GM18502 (cell line): Measurements from ENCODE around the gene SFI1.
"Not testable (repeated sequence)": the region's sequence is repeated elsewhere in the genome, so short reads cannot be mapped to it uniquely, and the experiment has no call there.

Experiments
- ATAC-seq: cut with Tn5 transposase; IDR thresholded peaks from one replicate; pipeline ENCODE4 v1.9.1; 2021; ENCODE audit warnings: mild to moderate bottlenecking; ENCODE audit not compliant: unreplicated experiment, poor library complexity

SFI1 gene

DNA sequence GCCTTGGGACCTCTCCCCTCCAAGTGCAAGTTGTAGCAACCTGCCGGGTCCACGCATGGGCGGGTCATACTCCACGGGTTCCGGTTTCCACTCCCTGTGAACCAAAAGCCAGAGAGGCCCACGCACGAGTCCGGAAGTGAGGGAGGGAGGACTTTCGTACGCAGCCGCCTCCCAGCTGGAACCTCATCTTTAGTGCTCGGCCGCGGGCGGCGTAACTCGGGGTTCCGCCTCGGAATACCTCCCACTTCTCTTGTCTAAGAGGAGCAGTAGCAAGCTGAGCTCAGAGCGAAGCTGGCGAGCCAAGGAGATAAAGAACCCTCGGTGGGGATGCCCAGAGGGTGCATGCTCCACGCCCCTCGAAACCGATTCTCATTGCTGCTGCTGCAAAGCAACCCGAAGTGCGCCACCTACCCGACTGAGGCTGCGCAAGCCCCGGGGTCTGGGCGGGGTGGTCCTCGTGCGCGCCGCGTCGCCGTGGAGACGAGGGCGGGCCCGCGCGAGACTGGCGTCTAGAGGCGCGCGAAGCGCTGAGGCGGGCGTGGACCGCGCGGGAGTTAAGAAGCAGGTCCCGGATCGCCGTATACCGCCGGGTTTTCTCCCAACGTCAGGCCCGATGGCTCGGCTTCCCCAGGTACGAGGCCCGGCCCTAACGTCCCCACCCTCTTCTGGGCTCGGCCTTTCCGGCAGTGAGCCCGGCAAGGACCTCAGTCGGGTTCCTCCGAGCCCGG is at the start of gene SFI1:
SFI1 (plus strand) TSS at position 530 of the 728 bp plus-strand sequence. CDS start 11,749 bp downstream, outside the sequence.
- ATAC-seq: peak; percentile 79

GRCh38 chr22:31446767-31447166 is 49.6 kb upstream of the SFI1 start:
- no peak for ATAC-seq

GRCh38 chr22:31447337-31447736 is 49.0 kb upstream of the SFI1 start:
- ATAC-seq: no peak

DNA sequence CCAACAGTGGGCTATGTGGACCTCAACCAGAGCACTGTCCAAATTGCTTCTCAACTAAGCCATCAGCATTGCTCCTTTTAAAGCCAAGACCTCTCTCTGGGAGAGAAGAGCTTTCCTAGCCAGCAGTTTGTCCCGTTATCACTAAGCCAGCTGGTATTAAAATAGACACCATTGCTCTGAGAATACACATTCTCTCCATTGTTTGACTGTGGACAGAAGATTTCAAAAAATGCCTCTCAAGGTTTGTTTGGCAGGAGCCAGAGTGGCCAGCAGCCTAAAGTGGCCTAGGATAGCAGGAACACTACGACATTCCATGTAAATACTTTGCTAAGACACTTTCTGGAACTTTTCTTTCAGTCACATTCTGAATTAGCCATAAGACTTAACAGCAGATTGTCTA is 48.0 kb upstream of the SFI1 start:
- no peak for ATAC-seq

DNA sequence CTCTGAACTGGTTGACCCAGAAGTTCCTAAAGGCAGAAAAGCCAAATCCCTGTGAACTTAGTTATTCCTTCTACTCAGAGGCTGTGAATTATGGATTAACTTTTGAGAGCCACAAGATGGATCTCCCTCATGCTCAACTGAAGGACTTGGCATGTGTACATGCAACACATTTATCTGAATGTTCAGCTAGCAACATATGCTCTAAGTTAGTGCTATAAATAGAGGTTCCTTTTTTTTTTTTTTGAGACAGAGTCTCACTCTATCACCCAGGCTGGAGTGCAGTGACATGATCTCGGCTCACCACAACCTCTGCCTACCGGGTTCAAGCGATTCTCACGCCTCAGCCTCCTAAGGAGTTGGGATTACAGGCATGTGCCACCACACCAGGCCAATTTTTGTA is 46.8 kb upstream of the SFI1 start:
- no peak for ATAC-seq

DNA sequence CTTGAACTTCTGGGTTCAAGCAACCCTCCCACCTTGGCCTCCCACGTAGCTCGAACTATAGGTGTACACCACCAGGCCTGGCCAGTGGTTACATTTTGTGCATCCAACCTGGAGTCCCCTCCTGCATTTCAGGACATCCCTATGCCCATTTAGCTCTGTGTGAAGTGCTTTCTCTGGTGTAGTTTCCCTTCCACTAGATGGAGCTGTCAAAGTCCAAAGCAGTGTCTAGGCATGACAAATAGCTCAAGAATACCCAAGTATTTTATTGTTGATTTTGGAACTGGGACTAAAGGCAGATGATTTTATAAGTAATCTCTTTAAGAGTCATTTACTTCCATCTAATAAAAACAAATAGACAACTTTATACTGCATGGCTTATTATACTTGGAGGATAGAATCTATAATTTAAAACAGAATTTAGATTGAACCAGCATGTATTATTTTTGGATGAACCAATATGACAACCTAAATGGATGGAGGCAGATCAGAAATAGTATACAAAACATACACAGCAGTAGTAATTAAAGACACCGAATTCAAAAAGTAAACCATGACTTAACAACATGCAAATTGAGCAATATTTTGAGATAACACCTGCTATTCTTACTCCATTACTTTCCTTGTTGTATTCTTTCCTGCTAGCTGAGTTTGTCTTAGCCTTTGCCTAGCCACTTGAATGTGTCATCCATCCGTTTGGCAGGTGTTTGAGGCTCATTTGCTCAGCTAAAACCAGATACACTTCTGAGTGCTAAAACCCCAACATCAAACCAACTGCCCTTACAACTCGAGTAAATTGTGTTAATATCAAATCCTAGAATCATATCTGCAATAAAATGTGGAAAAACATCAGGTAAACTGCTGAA is 44.4 kb upstream of the SFI1 start:
- ATAC-seq: no peak

DNA sequence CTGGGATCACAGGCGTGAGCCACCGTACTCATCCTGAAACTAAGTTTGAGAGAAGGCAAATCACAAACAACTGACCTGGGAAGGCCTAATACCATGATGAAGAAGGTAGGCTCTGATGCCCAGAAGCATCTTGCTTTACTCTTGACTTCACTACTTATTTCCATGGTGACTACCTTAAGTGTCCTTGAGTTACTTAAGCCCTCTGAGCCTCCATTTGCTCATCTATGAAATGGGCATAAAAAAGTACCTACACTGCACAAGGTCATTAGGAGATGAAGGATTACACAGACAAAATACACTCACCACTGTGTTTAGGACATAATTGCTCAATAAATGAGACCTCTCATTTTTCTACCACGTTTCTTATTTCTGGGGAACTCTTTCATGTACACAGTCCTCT is 34.6 kb upstream of the SFI1 start:
- ATAC-seq: no peak

DNA sequence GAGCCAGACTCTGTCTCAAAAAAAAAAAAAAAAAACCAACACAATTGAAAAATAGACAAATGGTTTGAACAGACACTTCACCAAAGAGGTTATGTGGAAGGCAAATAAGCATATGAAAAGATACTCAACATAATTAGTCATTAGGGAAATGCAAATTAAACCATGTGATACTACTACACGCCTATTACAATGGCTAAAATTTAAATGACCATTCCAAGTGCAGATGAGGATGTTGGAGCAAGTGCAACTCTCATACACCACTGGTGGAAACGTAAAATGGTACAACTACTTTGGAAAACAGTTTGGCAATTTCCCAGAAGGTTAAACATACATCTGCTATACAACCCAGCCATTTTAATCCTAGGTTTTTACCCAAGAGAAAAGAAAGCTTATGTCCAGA is 31.0 kb upstream of the SFI1 start:
- no peak for ATAC-seq

DNA sequence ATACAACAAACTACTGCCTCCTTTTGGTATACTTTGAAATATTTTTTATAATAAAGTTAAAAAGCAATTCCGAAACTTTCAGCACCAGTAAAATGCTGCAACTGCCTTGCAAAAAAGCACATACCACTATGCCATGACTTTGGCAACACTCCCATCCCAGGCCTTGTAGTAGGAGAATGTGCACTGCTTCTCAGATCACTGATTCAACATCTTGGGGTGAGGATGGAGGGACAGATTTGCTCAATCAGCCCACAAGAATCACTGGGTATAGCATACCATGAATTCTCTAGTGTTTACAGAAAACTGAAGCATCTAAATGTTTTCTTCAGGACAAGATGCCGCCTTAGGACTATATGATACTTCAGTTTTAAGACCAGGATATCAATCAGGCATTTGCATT is 21.6 kb upstream of the SFI1 start:
- ATAC-seq: no peak

- ATAC-seq: no peak
These were observed 20.5 kb upstream of the SFI1 start for GRCh38 chr22:31475800-31476199.

DNA sequence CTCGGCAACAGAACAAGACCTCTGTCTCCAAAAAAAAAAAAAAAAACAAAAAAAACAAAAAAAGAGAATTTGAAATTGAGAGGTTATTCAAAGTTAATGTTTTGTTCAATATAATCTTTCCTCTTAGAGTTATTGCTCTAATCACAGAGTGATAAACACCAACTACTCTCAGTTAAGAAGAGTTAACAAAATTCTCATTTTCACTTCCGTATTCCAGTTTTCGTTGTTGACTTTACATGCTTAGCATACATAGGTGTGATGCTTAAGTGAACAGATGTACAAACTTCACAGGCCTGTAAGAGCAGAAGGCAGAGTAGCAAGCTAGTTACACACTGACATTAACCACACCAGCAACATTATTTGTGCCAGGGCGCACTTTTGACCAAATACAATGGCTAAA is 19.0 kb upstream of the SFI1 start:
- ATAC-seq: no peak

GRCh38 chr22:31481129-31481528 is 15.2 kb upstream of the SFI1 start:
- no peak for ATAC-seq

GRCh38 chr22:31482470-31482869 is 13.9 kb upstream of the SFI1 start:
- ATAC-seq: not testable (repeated sequence)

DNA sequence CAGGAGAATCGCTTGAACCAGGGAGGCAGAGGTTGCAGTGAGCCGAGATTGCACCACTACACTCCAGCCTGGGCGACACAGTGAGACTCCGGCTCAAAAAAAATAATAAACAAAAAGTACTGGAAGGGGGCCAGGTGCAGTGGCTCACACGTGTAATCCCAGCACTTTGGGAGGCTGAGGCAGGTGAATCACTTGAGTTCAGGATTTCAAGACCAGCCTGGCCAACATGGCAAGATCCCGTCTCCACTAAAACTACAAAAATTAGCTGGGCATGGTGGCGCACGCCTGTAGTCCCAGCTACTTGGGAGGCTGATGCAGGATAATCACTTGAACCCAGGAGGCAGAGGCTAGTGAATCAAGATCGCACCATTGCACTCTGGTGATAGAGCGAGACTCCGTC is 10.0 kb upstream of the SFI1 start:
- not testable (repeated sequence) for ATAC-seq

GRCh38 chr22:31486951-31487350 is 9.4 kb upstream of the SFI1 start:
- ATAC-seq: no peak

DNA sequence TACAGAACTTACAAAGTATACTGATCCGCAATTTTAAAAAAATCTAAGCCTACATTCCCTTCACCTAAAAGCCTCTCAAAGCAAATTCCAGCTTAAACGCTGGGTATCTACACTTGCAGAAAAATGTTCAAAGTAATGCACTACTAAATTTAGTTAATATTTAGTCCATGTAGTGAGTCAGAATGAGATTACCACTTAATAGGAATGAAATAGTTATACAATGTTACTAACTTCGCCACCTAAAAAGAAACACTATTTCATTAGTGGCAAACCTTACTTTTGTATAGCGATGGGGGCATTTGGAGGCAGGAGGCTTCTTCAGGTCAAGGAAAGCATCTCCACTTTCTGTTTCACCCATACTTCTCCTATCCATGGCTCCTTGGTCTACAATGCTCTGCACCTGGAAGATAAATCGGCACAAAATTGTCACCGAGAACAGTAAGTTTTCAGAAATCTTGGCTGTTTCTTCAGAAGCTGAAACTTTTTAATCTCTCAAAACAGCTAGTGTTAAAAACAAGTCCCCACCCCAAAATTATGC is 7.9 kb upstream of the SFI1 start:
- no peak for ATAC-seq

GRCh38 chr22:31488988-31489617 is 7.2 kb upstream of the SFI1 start:
- ATAC-seq: peak; percentile 17

GRCh38 chr22:31489632-31490495 is 6.5 kb upstream of the SFI1 start, which contains the start of gene EIF4ENIF1:
TSS of gene EIF4ENIF1 (minus strand) at chr22:31489842. CDS start at chr22:31488718, 1,124 bp downstream.
- ATAC-seq: peak; percentile 42

DNA sequence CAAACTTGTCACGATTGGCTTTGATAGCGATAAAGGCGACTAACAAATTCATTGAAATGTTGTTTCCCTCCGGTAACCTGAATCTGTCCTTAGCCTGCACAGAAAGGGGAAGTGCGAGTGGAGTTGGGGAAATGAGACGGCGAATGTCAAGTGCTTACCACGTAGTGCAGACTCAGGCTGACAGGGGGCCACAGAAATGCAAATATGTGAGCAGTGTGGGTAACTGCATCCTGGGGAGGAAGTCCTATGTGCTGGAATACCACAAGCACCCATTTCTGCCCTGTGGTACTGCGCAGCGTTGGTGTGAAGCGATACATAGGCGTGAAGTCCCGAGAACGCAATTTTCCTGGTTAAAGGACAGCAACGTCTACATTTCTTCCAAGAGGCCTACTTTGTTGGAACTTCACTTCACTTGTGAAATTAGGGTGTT is 5.8 kb upstream of the SFI1 start:
- peak; percentile 70 for ATAC-seq
